GM23338 (cell line): Measurements from ENCODE around the gene RPL36A. TPM values are rescaled to one million over a fixed set of nuclear protein-coding genes. Genes with fewer than 3 reads are reported as not detected.

Source experiments
- ATAC-seq: fragments of 200-7000 bp; cut with Tn5 transposase; 3 replicates; pipeline ENCODE4 v1.9.1; 2020
- DNase-seq: peaks from one replicate; pipeline ENCODE4 v3.0.0-alpha.2; 2015; ENCODE audit warnings: low spot score
- H2AFZ ChIP-seq: fragments of 200-600 bp; sonication (generic); 2 replicates; pipeline ENCODE4 v1.8.0; 2016; ENCODE audit warnings: antibody characterized with exemption, mild to moderate bottlenecking, moderate library complexity
- H3F3A ChIP-seq: fragments of 200-600 bp; sonication (generic); replicated peaks from 2 replicates; pipeline ENCODE4 v1.8.0; 2017; ENCODE audit warnings: antibody characterized with exemption, mixed run types, low read depth
- H3K27ac ChIP-seq: fragments of 200-600 bp; sonication (generic); 2 replicates; pipeline ENCODE4 v1.6.1; 2016; ENCODE audit warnings: low read depth
- H3K27me3 ChIP-seq: fragments of 200-600 bp; sonication (generic); 2 replicates; pipeline ENCODE4 v1.8.0; 2016; ENCODE audit warnings: mild to moderate bottlenecking, mixed run types, moderate library complexity; ENCODE audit not compliant: insufficient read depth
- H3K36me3 ChIP-seq: fragments of 200-600 bp; sonication (generic); 2 replicates; pipeline ENCODE4 v1.8.0; 2016; ENCODE audit warnings: mild to moderate bottlenecking; ENCODE audit not compliant: insufficient read depth
- H3K4me1 ChIP-seq: fragments of 200-600 bp; sonication (generic); 2 replicates; pipeline ENCODE4 v1.8.0; 2016; ENCODE audit warnings: mild to moderate bottlenecking, moderate library complexity; ENCODE audit not compliant: insufficient read depth
- H3K4me2 ChIP-seq: fragments of 200-600 bp; sonication (generic); 2 replicates; pipeline ENCODE4 v1.7.1; 2017; ENCODE audit warnings: mixed run types
- H3K4me3 ChIP-seq: fragments of 200-600 bp; sonication (generic); 2 replicates; pipeline ENCODE4 v1.6.1; 2016; ENCODE audit warnings: mixed run types
- H3K79me2 ChIP-seq: fragments of 200-600 bp; sonication (generic); replicated peaks from 2 replicates; pipeline ENCODE4 v1.8.0; 2017; ENCODE audit warnings: mild to moderate bottlenecking; ENCODE audit not compliant: insufficient read depth
- H3K9me2 ChIP-seq: fragments of 200-600 bp; sonication (generic); 2 replicates; pipeline ENCODE4 v1.8.0; 2017; ENCODE audit not compliant: insufficient read depth
- H4K20me1 ChIP-seq: fragments of 200-600 bp; sonication (generic); replicated peaks from 2 replicates; pipeline ENCODE4 v1.8.0; 2017; ENCODE audit warnings: mild to moderate bottlenecking; ENCODE audit not compliant: insufficient read depth
- H3K27ac Mint-ChIP-seq: 2 replicates; pipeline ENCODE4 v1.8.0; 2020; ENCODE audit warnings: inconsistent platforms, mild to moderate bottlenecking, moderate library complexity, mixed read lengths
- H3K27me3 Mint-ChIP-seq: 3 replicates; pipeline ENCODE4 v1.8.0; 2022; ENCODE audit warnings: low read depth, mild to moderate bottlenecking, moderate library complexity, mixed read lengths, inconsistent platforms; ENCODE audit not compliant: insufficient read depth, poor library complexity
- H3K36me3 Mint-ChIP-seq: 3 replicates; pipeline ENCODE4 v1.8.0; 2021; ENCODE audit warnings: low read depth, mild to moderate bottlenecking, inconsistent platforms, moderate library complexity, mixed read lengths
- H3K4me1 Mint-ChIP-seq: 3 replicates; pipeline ENCODE4 v1.8.0; 2020; ENCODE audit warnings: mild to moderate bottlenecking, inconsistent platforms, mixed read lengths
- H3K4me3 Mint-ChIP-seq: 3 replicates; pipeline ENCODE4 v1.8.0; 2021; ENCODE audit warnings: moderate library complexity, mild to moderate bottlenecking, inconsistent platforms, mixed read lengths
- H3K9me3 Mint-ChIP-seq: 3 replicates; pipeline ENCODE4 v1.8.0; 2020; ENCODE audit warnings: moderate library complexity, mild to moderate bottlenecking, inconsistent platforms, mixed read lengths
- CTCF ChIP-seq, 2 experiments: fragments of 200-600 bp in 1 of 2; sonication (generic) in 1 of 2; conservative IDR thresholded peaks; 2 replicates each; pipeline versions ENCODE4 v1.5.1 to v1.6.1; 2016 to 2017; ENCODE audit warnings: antibody characterized with exemption in 2 of 2, low read depth in 2 of 2, mild to moderate bottlenecking in 2 of 2, moderate library complexity in 1 of 2
- EZH2phosphoT487 ChIP-seq: fragments of 200-600 bp; sonication (generic); IDR thresholded peaks from one replicate; pipeline ENCODE4 v1.8.1; 2018; ENCODE audit warnings: antibody characterized with exemption; ENCODE audit not compliant: unreplicated experiment
- NANOG ChIP-seq: IDR thresholded peaks from 2 replicates; pipeline ENCODE4 v1.6.1; 2016; ENCODE audit warnings: antibody characterized with exemption, borderline replicate concordance
- polyA plus RNA-seq: library from polyadenylated mRNA; unstranded; fragments of >200 nt; fragmentation: Nextera tagmentation; extraction: Ambion mirVana; gene quantifications from 2 replicates; pipeline ENCODE4 v1.2.1, GENCODE V29; 2016
- total RNA-seq: library from RNA; depleted of rRNA; stranded (reverse); fragments of >200 nt; shearing (Covaris generic); gene quantifications from 2 replicates; pipeline ENCODE4 v1.2.3, GENCODE V29; 2014

RPL36A gene
- total and polyA plus RNA-seq, 2 experiments from 2014 or later = 901 to 1,348 TPM

- TF ChIP-seq CTCF (conservative IDR thresholded peaks at IDR 0.05; ENCODE audit: low read depth in 2 of 2) = no peak
These were observed 7.0 kb downstream of the RPL36A start (continued) for GRCh38 chrX:101397779-101398178.

GRCh38 chrX:101398694-101399093, 7.9 kb downstream of the RPL36A start:
- H3K36me3 ChIP-seq = peaks cover 13% of the 10 kb centered on the region; the same call in 1 of the 2 replicates
- no peak overlapping the region for H3K4me2 ChIP-seq
- no peak overlapping the region for H2AFZ ChIP-seq
- H3K4me1 ChIP-seq = no peaks in the 10 kb centered on the region
- H3F3A ChIP-seq = peaks cover 15% of the 10 kb centered on the region
- Mint-ChIP-seq H3K27me3 (peaks cover 1% of the 10 kb centered on the region), H3K4me3 (no peak overlapping the region), H3K9me3 (no peaks in the 10 kb centered on the region), H3K27ac (no peak overlapping the region), H3K4me1 (no peaks in the 10 kb centered on the region), H3K36me3 (peaks cover 56% of the 10 kb centered on the region)
- H3K27me3 ChIP-seq = no peaks in the 10 kb centered on the region
- H3K79me2 ChIP-seq = 0 out of 2 replicates have a peak, but pooled peaks cover 3% of the 10 kb centered on the region
- H3K9me2 ChIP-seq = no peaks in the 10 kb centered on the region
- no peaks in the 10 kb centered on the region; the same call in 1 of the 2 replicates for H4K20me1 ChIP-seq
- ATAC-seq (no peak), DNase-seq (no peak)
- H3K27ac ChIP-seq = no peak overlapping the region
- TF ChIP-seq EZH2phosphoT487 (no peak), CTCF (conservative IDR thresholded peaks at IDR 0.05; ENCODE audit: low read depth in 2 of 2) (no peak), NANOG (no peak)
- H3K4me3 ChIP-seq = no peak overlapping the region

GRCh38 chrX:101399825-101400224, 9.0 kb downstream of the RPL36A start:
- Histone ChIP-seq H3F3A (peaks cover 9% of the 10 kb centered on the region), H3K27me3 (no peaks in the 10 kb centered on the region), H3K36me3 (peaks cover 13% of the 10 kb centered on the region; the same call in 1 of the 2 replicates), H2AFZ (no peak overlapping the region), H4K20me1 (no peaks in the 10 kb centered on the region; the same call in 1 of the 2 replicates), H3K9me2 (no peaks in the 10 kb centered on the region), H3K4me2 (no peak overlapping the region), H3K79me2 (peaks cover 5% of the 10 kb centered on the region; the same call in 1 of the 2 replicates), H3K27ac (no peak overlapping the region), H3K4me3 (no peak overlapping the region), H3K4me1 (no peaks in the 10 kb centered on the region)
- H3K36me3 Mint-ChIP-seq = peaks cover 53% of the 10 kb centered on the region
- DNase-seq (no peak), ATAC-seq (no peak)
- no peak overlapping the region; the same call in 2 of the 3 replicates for H3K4me3 Mint-ChIP-seq
- H3K4me1 Mint-ChIP-seq = no peaks in the 10 kb centered on the region
- H3K27ac Mint-ChIP-seq = no peak overlapping the region
- H3K27me3 Mint-ChIP-seq = no peaks in the 10 kb centered on the region
- no peaks in the 10 kb centered on the region for H3K9me3 Mint-ChIP-seq
- TF ChIP-seq CTCF (conservative IDR thresholded peaks at IDR 0.05; ENCODE audit: low read depth in 2 of 2) = no peak
